Activated B cell treated with CpG ODN at 0.5 μM for 24 hours (primary cell): ENCODE data around the gene ZNF592. TPM values are rescaled to one million over a fixed set of nuclear protein-coding genes. Genes with fewer than 3 reads are reported as not detected.

Experiments
- ATAC-seq: fragments of 200-7000 bp; cut with Tn5 transposase; one replicate; pipeline ENCODE4 v1.10.0; 2021; ENCODE audit warnings: low read depth, mild to moderate bottlenecking, moderate library complexity
- CTCF ChIA-PET: fragments of 350-600 bp; sonication (Branson Sonifier 250); formaldehyde crosslinking; loops from one replicate; lab custom pipeline; 2021; ENCODE audit warnings: antibody characterized with exemption; lab: Charles Lee
- POLR2A ChIA-PET: fragments of 350-600 bp; sonication (Branson Sonifier 250); formaldehyde crosslinking; loops from one replicate; lab custom pipeline; 2021; ENCODE audit warnings: antibody characterized with exemption; lab: Charles Lee
- DNase-seq: peaks from one replicate; pipeline ENCODE4 v3.0.0; 2022
- H3K27ac Mint-ChIP-seq: one replicate; pipeline ENCODE4 v1.8.0; 2020; ENCODE audit warnings: mixed read lengths
- H3K27me3 Mint-ChIP-seq: one replicate; pipeline ENCODE4 v1.8.0; 2021; ENCODE audit warnings: mixed read lengths
- H3K36me3 Mint-ChIP-seq: one replicate; pipeline ENCODE4 v1.8.0; 2021; ENCODE audit warnings: low read depth, mixed read lengths
- H3K4me1 Mint-ChIP-seq: one replicate; pipeline ENCODE4 v1.8.0; 2021; ENCODE audit warnings: mixed read lengths
- H3K4me3 Mint-ChIP-seq: one replicate; pipeline ENCODE4 v1.8.0; 2020; ENCODE audit warnings: mild to moderate bottlenecking, mixed read lengths
- H3K9me3 Mint-ChIP-seq: one replicate; pipeline ENCODE4 v1.8.0; 2020; ENCODE audit warnings: mixed read lengths
- CTCF ChIP-seq: fragments of 200-600 bp; IDR thresholded peaks from one replicate; pipeline ENCODE4 v1.8.0; 2022; ENCODE audit warnings: antibody characterized with exemption, mild to moderate bottlenecking
- intact Hi-C: fragments of 100-400 bp; cut with micrococcal nuclease; formaldehyde crosslinking; loops from one replicate; pipeline ENCODE4 v1.15.1; 2024
- total RNA-seq: library from RNA; stranded (reverse); gene quantifications from 2 replicates; pipeline ENCODE4 v1.2.3, GENCODE V29; 2022

The ZNF592 gene
- total RNA-seq, 1 donor from 2014 or later = 44.3 TPM

- Mint-ChIP-seq H3K27ac (no peak overlapping the region), H3K9me3 (no peaks in the 10 kb centered on the region)
Observed at GRCh38 chr15:84814916-84815315, 66.5 kb downstream of the ZNF592 start.

GRCh38 chr15:84816694-84817465, 68.5 kb downstream of the ZNF592 start, which contains the start of gene ALPK3:
Gene ALPK3 (plus strand): TSS chr15:84817356. CDS start chr15:84817453, 97 bp downstream.
- no peak for DNase-seq
- CTCF ChIA-PET = no interaction called here
- H3K27me3 Mint-ChIP-seq = peaks cover 11% of the 10 kb centered on the region
- H3K36me3 Mint-ChIP-seq = no peaks in the 10 kb centered on the region
- ATAC-seq = no peak
- POLR2A ChIA-PET = no interaction called here
- intact Hi-C loops = loop anchor here (5.0 kb wide), 1 partner anchor 230 kb away; no protein-coding TSS in a partner anchor
- H3K27ac Mint-ChIP-seq = no peak within 1 kb of the TSS
- no peak within 1 kb of the TSS for H3K4me3 Mint-ChIP-seq
- TF ChIP-seq CTCF = no peak
- peaks cover 2% of the 10 kb centered on the region for H3K4me1 Mint-ChIP-seq
- no peaks in the 10 kb centered on the region for H3K9me3 Mint-ChIP-seq

More at GRCh38 chr15:84814916-84815315, 66.5 kb downstream of the ZNF592 start:
- H3K27me3 Mint-ChIP-seq = peaks cover 11% of the 10 kb centered on the region
- no peak for DNase-seq
- H3K4me1 Mint-ChIP-seq = peaks cover 2% of the 10 kb centered on the region
- no peak for TF ChIP-seq CTCF
- CTCF ChIA-PET = no interaction called here
- intact Hi-C loops = loop anchor here (5.0 kb wide), 1 partner anchor 228 kb away; no protein-coding TSS in a partner anchor
- POLR2A ChIA-PET = no interaction called here
- H3K4me3 Mint-ChIP-seq = no peak overlapping the region
- no peak for ATAC-seq
- no peaks in the 10 kb centered on the region for H3K36me3 Mint-ChIP-seq

GRCh38 chr15:84817466-84818081, 69.2 kb downstream of the ZNF592 start:
- no peak for TF ChIP-seq CTCF
- intact Hi-C loops = loop anchor here (5.0 kb wide), 1 partner anchor 230 kb away; no protein-coding TSS in a partner anchor
- ChIA-PET POLR2A (no interaction called here), CTCF (no interaction called here)
- no peak for DNase-seq
- no peak for ATAC-seq
- Mint-ChIP-seq H3K4me1 (peaks cover 2% of the 10 kb centered on the region), H3K4me3 (no peak overlapping the region), H3K27ac (no peak overlapping the region), H3K9me3 (no peaks in the 10 kb centered on the region), H3K36me3 (no peaks in the 10 kb centered on the region), H3K27me3 (peaks cover 11% of the 10 kb centered on the region)

GRCh38 chr15:84818261-84819131, 70.1 kb downstream of the ZNF592 start:
- peaks cover 11% of the 10 kb centered on the region for H3K27me3 Mint-ChIP-seq
- peaks cover 2% of the 10 kb centered on the region for H3K4me1 Mint-ChIP-seq
- H3K27ac Mint-ChIP-seq = no peak overlapping the region
- DNase-seq = no peak
- CTCF ChIA-PET = no interaction called here
- no peak for TF ChIP-seq CTCF
- H3K9me3 Mint-ChIP-seq = no peaks in the 10 kb centered on the region
- no peaks in the 10 kb centered on the region for H3K36me3 Mint-ChIP-seq
- H3K4me3 Mint-ChIP-seq = no peak overlapping the region
- no peak for ATAC-seq
- POLR2A ChIA-PET = no interaction called here
- intact Hi-C loops = loop anchor here (5.0 kb wide), 1 partner anchor 231 kb away; no protein-coding TSS in a partner anchor
